Measurements from ENCODE around the gene ZHX3.

- TF ChIP-seq MYC (IDR thresholded peaks at IDR 0.05; ENCODE audit: low read depth, low read length) (no peak), MAX (IDR thresholded peaks at IDR 0.05; ENCODE audit: low read depth, low read length) (no peak), POLR2A (IDR thresholded peaks at IDR 0.05; ENCODE audit: extremely low read depth, insufficient read length) (no peak)
- TF ChIP-seq, protein P1, sequence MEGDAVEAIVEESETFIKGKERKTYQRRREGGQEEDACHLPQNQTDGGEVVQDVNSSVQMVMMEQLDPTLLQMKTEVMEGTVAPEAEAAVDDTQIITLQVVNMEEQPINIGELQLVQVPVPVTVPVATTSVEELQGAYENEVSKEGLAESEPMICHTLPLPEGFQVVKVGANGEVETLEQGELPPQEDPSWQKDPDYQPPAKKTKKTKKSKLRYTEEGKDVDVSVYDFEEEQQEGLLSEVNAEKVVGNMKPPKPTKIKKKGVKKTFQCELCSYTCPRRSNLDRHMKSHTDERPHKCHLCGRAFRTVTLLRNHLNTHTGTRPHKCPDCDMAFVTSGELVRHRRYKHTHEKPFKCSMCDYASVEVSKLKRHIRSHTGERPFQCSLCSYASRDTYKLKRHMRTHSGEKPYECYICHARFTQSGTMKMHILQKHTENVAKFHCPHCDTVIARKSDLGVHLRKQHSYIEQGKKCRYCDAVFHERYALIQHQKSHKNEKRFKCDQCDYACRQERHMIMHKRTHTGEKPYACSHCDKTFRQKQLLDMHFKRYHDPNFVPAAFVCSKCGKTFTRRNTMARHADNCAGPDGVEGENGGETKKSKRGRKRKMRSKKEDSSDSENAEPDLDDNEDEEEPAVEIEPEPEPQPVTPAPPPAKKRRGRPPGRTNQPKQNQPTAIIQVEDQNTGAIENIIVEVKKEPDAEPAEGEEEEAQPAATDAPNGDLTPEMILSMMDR (IDR thresholded peaks at IDR 0.05; ENCODE audit: low read depth, low read length) = no peak
Measured at GRCh38 chr20:41160686-41161085, 156.8 kb downstream of the ZHX3 start.
